H1 (cell line): ENCODE data around the gene TARS2. TPM values are rescaled to one million over a fixed set of nuclear protein-coding genes. Genes with fewer than 3 reads are reported as not detected.

Experiments used
- CTCF ChIA-PET: fragments of 300-600 bp; sonication (Branson Sonifier 250); formaldehyde crosslinking; loops from one replicate; lab custom pipeline; 2021; ENCODE audit not compliant: partially characterized antibody; lab: Charles Lee
- POLR2A ChIA-PET: fragments of 300-600 bp; sonication (Branson Sonifier 250); formaldehyde crosslinking; loops from one replicate; lab custom pipeline; 2021; ENCODE audit warnings: inconsistent platforms; ENCODE audit not compliant: partially characterized antibody; lab: Charles Lee
- DNase-seq, 2 experiments: peaks; one replicate each; pipeline versions ENCODE4 v3.0.0 to v3.0.0-alpha.2; 2010 to 2022; ENCODE audit warnings: low spot score in 2 of 2, low read depth in 1 of 2, mixed read lengths in 1 of 2
- FAIRE-seq: peaks from 2 replicates; lab custom pipeline; 2011; peaks lifted over from hg19 to GRCh38; lab: Jason Lieb, UNC
- H2AFZ ChIP-seq: 2 replicates; pipeline ENCODE4 v1.8.1; 2012; ENCODE audit warnings: low read length, inconsistent platforms
- H2AK5ac ChIP-seq: 2 replicates; pipeline ENCODE4 v1.6.1; 2013; ENCODE audit warnings: low read depth, low read length
- H2BK120ac ChIP-seq: replicated peaks from 2 replicates; pipeline ENCODE3; 2013; ENCODE audit warnings: low read depth, low read length, inconsistent platforms
- H2BK12ac ChIP-seq: 2 replicates; pipeline ENCODE4 v1.6.1; 2013; ENCODE audit warnings: low read depth, low read length
- H2BK15ac ChIP-seq: 2 replicates; pipeline ENCODE4 v1.6.1; 2013; ENCODE audit warnings: low read length
- H2BK20ac ChIP-seq: 2 replicates; pipeline ENCODE4 v1.6.1; 2013; ENCODE audit warnings: low read length
- H2BK5ac ChIP-seq: 2 replicates; pipeline ENCODE4 v1.6.1; 2013; ENCODE audit warnings: low read depth, low read length
- H3K14ac ChIP-seq: 2 replicates; pipeline ENCODE4 v1.6.1; 2013; ENCODE audit warnings: inconsistent platforms; ENCODE audit not compliant: insufficient read length
- H3K18ac ChIP-seq: 2 replicates; pipeline ENCODE4 v1.6.1; 2013; ENCODE audit warnings: low read length; ENCODE audit errors: extremely low read depth
- H3K23ac ChIP-seq: 2 replicates; pipeline ENCODE4 v1.6.1; 2013; ENCODE audit warnings: inconsistent platforms; ENCODE audit not compliant: insufficient read length
- H3K23me2 ChIP-seq: 2 replicates; pipeline ENCODE4 v1.6.1; 2013; ENCODE audit warnings: low read depth, low read length
- H3K27ac ChIP-seq: 2 replicates; pipeline ENCODE4 v1.6.1; 2011; ENCODE audit warnings: low read depth, low read length, inconsistent platforms
- H3K27me3 ChIP-seq, 4 experiments: replicated peaks in 1 of 4; 1 replicate in 1 of 4; 2 replicates in 3 of 4; pipeline versions ENCODE4 v1.6.1 to v1.8.1; 2011 to 2013; ENCODE audit warnings: low read length in 3 of 4, mild to moderate bottlenecking in 3 of 4, inconsistent platforms in 2 of 4, mixed read lengths in 2 of 4, moderate library complexity in 1 of 4; ENCODE audit not compliant: control insufficient read depth in 3 of 4, insufficient read depth in 3 of 4; ENCODE audit errors: extremely low read depth in 1 of 4
- H3K36me3 ChIP-seq, 4 experiments: 2 replicates each; pipeline versions ENCODE4 v1.6.1 to v1.8.1; 2011 to 2013; ENCODE audit warnings: mild to moderate bottlenecking in 4 of 4, low read length in 3 of 4, moderate library complexity in 2 of 4, control low read depth in 1 of 4, inconsistent platforms in 1 of 4; ENCODE audit not compliant: insufficient read depth in 4 of 4, control insufficient read depth in 2 of 4
- H3K4ac ChIP-seq: replicated peaks from 2 replicates; pipeline ENCODE3; 2013; ENCODE audit warnings: low read length, low read depth, mixed read lengths, inconsistent platforms; ENCODE audit not compliant: insufficient read length
- H3K4me1 ChIP-seq, 4 experiments: replicated peaks in 1 of 4; 1 replicate in 1 of 4; 2 replicates in 3 of 4; pipeline versions ENCODE4 v1.6.1 to v1.8.1; 2011 to 2013; ENCODE audit warnings: low read length in 3 of 4, inconsistent platforms in 2 of 4, mixed read lengths in 1 of 4; ENCODE audit not compliant: insufficient read depth in 4 of 4, control insufficient read depth in 3 of 4
- H3K4me2 ChIP-seq, 2 experiments: 2 replicates each; pipeline versions ENCODE4 v1.6.1 to v1.8.1; 2011 to 2013; ENCODE audit warnings: low read depth in 2 of 2, low read length in 2 of 2, control low read depth in 1 of 2, inconsistent platforms in 1 of 2, mild to moderate bottlenecking in 1 of 2; ENCODE audit not compliant: insufficient read depth in 1 of 2
- H3K4me3 ChIP-seq, 4 experiments: fragments of 200-600, 300-600 bp in 1 of 4; sonication (generic), shearing (Covaris generic), sonication (Bioruptor Twin) in 1 of 4; 2 replicates each; pipeline versions ENCODE4 v1.5.1 to v1.8.1; 2011 to 2016; ENCODE audit warnings: low read length in 4 of 4, low read depth in 3 of 4, control low read depth in 2 of 4, inconsistent platforms in 2 of 4, mild to moderate bottlenecking in 2 of 4, mixed read lengths in 1 of 4, moderate library complexity in 1 of 4; ENCODE audit not compliant: insufficient read depth in 2 of 4; ENCODE audit errors: extremely low read depth in 1 of 4
- H3K56ac ChIP-seq: replicated peaks from 2 replicates; pipeline ENCODE3; 2013; ENCODE audit warnings: low read depth, mild to moderate bottlenecking, mixed read lengths, low read length, inconsistent platforms; ENCODE audit not compliant: insufficient read length
- H3K79me1 ChIP-seq: 2 replicates; pipeline ENCODE4 v1.6.1; 2013; ENCODE audit warnings: low read depth, low read length, control low read depth
- H3K79me2 ChIP-seq, 2 experiments: 2 replicates each; pipeline versions ENCODE4 v1.6.1 to v1.8.1; 2012 to 2013; ENCODE audit warnings: low read length in 2 of 2, mild to moderate bottlenecking in 2 of 2, inconsistent platforms in 1 of 2; ENCODE audit not compliant: insufficient read depth in 2 of 2, control insufficient read depth in 1 of 2
- H3K9ac ChIP-seq, 4 experiments: replicated peaks in 1 of 4; 1 replicate in 1 of 4; 2 replicates in 3 of 4; pipeline versions ENCODE4 v1.6.1 to v1.8.1; 2011 to 2013; ENCODE audit warnings: low read depth in 3 of 4, low read length in 3 of 4, control low read depth in 2 of 4, mild to moderate bottlenecking in 2 of 4, moderate library complexity in 2 of 4, inconsistent platforms in 1 of 4; ENCODE audit errors: extremely low read depth in 1 of 4
- H3K9me3 ChIP-seq, 2 experiments: 2 replicates each; pipeline versions ENCODE4 v1.6.1 to v1.8.1; 2012 to 2013; ENCODE audit warnings: mild to moderate bottlenecking in 2 of 2, moderate library complexity in 2 of 2, control low read depth in 1 of 2, inconsistent platforms in 1 of 2, low read depth in 1 of 2, low read length in 1 of 2, mixed read lengths in 1 of 2; ENCODE audit not compliant: insufficient read depth in 2 of 2
- H4K20me1 ChIP-seq, 2 experiments: replicated peaks in 1 of 2; 2 replicates each; pipeline versions ENCODE3 to v1.8.1; 2011 to 2013; ENCODE audit warnings: inconsistent platforms in 2 of 2, low read length in 2 of 2, mild to moderate bottlenecking in 1 of 2; ENCODE audit not compliant: insufficient read depth in 2 of 2, control insufficient read depth in 1 of 2
- H4K5ac ChIP-seq: 2 replicates; pipeline ENCODE4 v1.6.1; 2013; ENCODE audit warnings: low read length, low read depth, mixed read lengths, inconsistent platforms; ENCODE audit not compliant: insufficient read length
- H4K8ac ChIP-seq: 2 replicates; pipeline ENCODE4 v1.8.0; 2013; ENCODE audit warnings: mild to moderate bottlenecking, moderate library complexity, low read length, inconsistent platforms; ENCODE audit not compliant: insufficient read depth; ENCODE audit errors: extremely low read depth
- H4K91ac ChIP-seq: replicated peaks from 2 replicates; pipeline ENCODE3; 2013; ENCODE audit warnings: low read length, mixed read lengths, inconsistent platforms; ENCODE audit not compliant: insufficient read length
- ATF2 ChIP-seq: IDR thresholded peaks from 2 replicates; pipeline ENCODE4 v1.6.1; 2012; ENCODE audit warnings: low read length, inconsistent platforms
- EZH2 ChIP-seq: fragments of 200-600 bp; sonication (generic); IDR thresholded peaks from 2 replicates; pipeline ENCODE4 v1.7.1; 2012; ENCODE audit warnings: low read depth, mild to moderate bottlenecking, moderate library complexity, low read length, inconsistent platforms; ENCODE audit not compliant: severe bottlenecking
- POU5F1 ChIP-seq: IDR thresholded peaks from 2 replicates; pipeline ENCODE4 v1.6.1; 2011; ENCODE audit warnings: low read depth, mild to moderate bottlenecking, low read length, moderate library complexity
- SRF ChIP-seq: IDR thresholded peaks from 2 replicates; pipeline ENCODE4 v1.6.1; 2011; ENCODE audit warnings: mild to moderate bottlenecking, low read depth, low read length, moderate library complexity
- TAF1 ChIP-seq: IDR thresholded peaks from 2 replicates; pipeline ENCODE4 v1.6.1; 2011; ENCODE audit warnings: mild to moderate bottlenecking, low read depth, low read length
- WGBS, 2 experiments: shearing (Covaris generic) in 1 of 2; methylation state at CpG; one replicate each; pipeline versions ENCODE4 v1.1.6 to v1.1.7; 2013 to 2015; ENCODE audit warnings: low lambda C conversion rate in 2 of 2, mixed read lengths in 2 of 2, inconsistent platforms in 1 of 2, low coverage in 1 of 2, missing lambda C conversion rate in 1 of 2; ENCODE audit not compliant: insufficient replicate concordance in 2 of 2, insufficient coverage in 1 of 2, insufficient read length in 1 of 2; ENCODE audit errors: extremely low coverage in 1 of 2, missing lambda C conversion rate in 1 of 2; 5-methylcytosine and 5-hydroxymethylcytosine counted together
- polyA plus RNA-seq, 7 experiments: library from polyadenylated mRNA; depleted of rRNA in 3 of 7; stranded (reverse) in 5 of 7; unstranded in 2 of 7; fragments of >200 nt in 5 of 7; fragments of 200-250 nt in 2 of 7; gene quantifications; 1 replicate in 5 of 7; 2 replicates in 1 of 7; 4 replicates in 1 of 7; pipeline versions ENCODE4 v1.2.1 to v1.2.3, GENCODE V29; 2011 to 2013; ENCODE audit warnings: missing spikeins in 2 of 7, mixed read lengths in 2 of 7
- total RNA-seq: library from RNA; stranded (reverse); fragmentation: NEBNext Ultra II Directional; extraction: Animal tissue kit (Norgen Biotek cat#: 25700); gene quantifications from 2 replicates; pipeline ENCODE4 v1.2.1, GENCODE V29; 2021

Gene TARS2
- total and polyA plus RNA-seq, 2 of the 8 experiments (the other 6 are each of a cell fraction or from before 2014, with no cell fraction given): 38.9 to 39.1 TPM

DNA sequence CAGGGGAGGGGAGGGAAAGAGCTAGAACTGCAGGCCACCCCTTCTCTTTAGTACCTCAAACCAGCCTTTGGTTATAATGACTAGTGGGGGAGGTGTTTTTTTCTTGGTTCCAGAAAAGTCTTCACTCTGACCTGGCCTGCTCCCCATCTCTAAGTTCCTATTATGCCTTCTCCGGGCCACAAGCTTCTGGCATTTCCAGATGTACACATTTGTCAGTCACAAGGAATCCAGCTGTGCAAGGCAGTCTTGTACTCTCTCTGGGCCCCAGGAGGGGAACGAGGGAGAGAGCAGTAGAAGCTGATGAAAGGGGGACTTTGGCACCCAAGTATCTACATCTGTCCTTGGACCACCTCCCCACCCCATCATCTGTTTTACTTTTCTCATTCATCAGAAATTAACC, 25.6 kb downstream of the TARS2 start:
- CTCF ChIA-PET: interaction anchor here (22.4 kb wide), 1 partner anchor 20 kb away, joined by 253 read pairs; no protein-coding TSS in a partner anchor
- DNase-seq (no peak), FAIRE-seq (no peak)
- Histone ChIP-seq H3K27me3 (no peaks in the 10 kb centered on the region; a peak in 1 of 7 replicates), H3K9ac (no peak overlapping the region), H3K79me2 (no peaks in the 10 kb centered on the region), H3K4ac (no peak overlapping the region), H4K8ac (no peak overlapping the region), H3K4me3 (no peak overlapping the region), H3K27ac (no peak overlapping the region), H2AK5ac (no peak overlapping the region), H2BK20ac (no peak overlapping the region), H4K20me1 (no peaks in the 10 kb centered on the region), H3K18ac (no peak overlapping the region), H2BK15ac (no peak overlapping the region), H3K4me2 (no peak overlapping the region), H2AFZ (no peak overlapping the region), H4K91ac (no peak overlapping the region), H2BK120ac (no peak overlapping the region), H2BK12ac (no peak overlapping the region), H4K5ac (no peak overlapping the region), H3K4me1 (peaks cover 0 to 4% (median 3%) of the 10 kb centered on the region in 4 experiments; a peak in 5 of 7 replicates), H3K14ac (no peak overlapping the region), H3K79me1 (no peaks in the 10 kb centered on the region), H3K9me3 (no peaks in the 10 kb centered on the region), H3K23ac (no peak overlapping the region), H2BK5ac (no peak overlapping the region), H3K56ac (no peak overlapping the region), H3K36me3 (no peaks in the 10 kb centered on the region), H3K23me2 (peaks cover 5% of the 10 kb centered on the region)
- WGBS, 2 experiments: 69% methylated on average over 2 of the region's 2 CpGs; no CpG with 5 or more reads in 1 of the 2 experiments
- POLR2A ChIA-PET: interaction anchor here (1.7 kb wide), 1 partner anchor 15 kb away, joined by 4 read pairs; no protein-coding TSS in a partner anchor
- TF ChIP-seq EZH2 (no peak), POU5F1 (no peak), ATF2 (no peak), SRF (no peak), TAF1 (no peak)
